SIG-M5 treated with dmso at 0.1 percent for 504 hours (cell line): ENCODE data around the gene ZNF615.
"Not testable (repeated sequence)": the region's sequence is repeated elsewhere in the genome, so short reads cannot be mapped to it uniquely, and the experiment has no call there.

Experiments used
- DNase-seq: peaks from one replicate; lab custom pipeline; 2025; ENCODE audit not compliant: unreplicated experiment; lab: John Stamatoyannopoulos, UW

Gene ZNF615

GRCh38 chr19:51980926-51981325 is 27.1 kb downstream of the ZNF615 start:
- DNase-seq: not testable (repeated sequence)

- DNase-seq: no peak
Observed at GRCh38 chr19:51980116-51980736, 27.8 kb downstream of the ZNF615 start.

- DNase-seq: no peak
Observed at GRCh38 chr19:51978882-51979281, 29.1 kb downstream of the ZNF615 start.

GRCh38 chr19:51977346-51977745 is 30.7 kb downstream of the ZNF615 start:
- DNase-seq: no peak

GRCh38 chr19:51976852-51977251 is 31.2 kb downstream of the ZNF615 start:
- no peak for DNase-seq

GRCh38 chr19:51975787-51976186 is 32.2 kb downstream of the ZNF615 start:
- DNase-seq: not testable (repeated sequence)

- no peak for DNase-seq
Observed at GRCh38 chr19:51971624-51972023, 36.4 kb downstream of the ZNF615 start.

GRCh38 chr19:51970718-51971117 is 37.3 kb downstream of the ZNF615 start:
- DNase-seq: no peak

- DNase-seq: no peak
Observed at GRCh38 chr19:51965583-51965982, 42.4 kb downstream of the ZNF615 start.

- DNase-seq: not testable (repeated sequence)
Observed at GRCh38 chr19:51960621-51961233, 47.3 kb downstream of the ZNF615 start.

GRCh38 chr19:51959791-51960190 is 48.2 kb downstream of the ZNF615 start:
- no peak for DNase-seq

- DNase-seq: not testable (repeated sequence)
Observed at GRCh38 chr19:51957846-51958245, 50.2 kb downstream of the ZNF615 start.

- DNase-seq: no peak
Observed at GRCh38 chr19:51948975-51949374, 59.0 kb downstream of the ZNF615 start.

- no peak for DNase-seq
Observed at GRCh38 chr19:51946602-51947001, 61.4 kb downstream of the ZNF615 start.

GRCh38 chr19:51944798-51945552 is 63.0 kb downstream of the ZNF615 start:
- DNase-seq: no peak
